ENCODE data around the gene CPNE9. TPM values are rescaled to one million over a fixed set of nuclear protein-coding genes. Genes with fewer than 3 reads are reported as not detected.

Gene CPNE9
- total RNA-seq, 1 donor, result not detected

- H3K4me3 ChIP-seq (ENCODE audit: low read depth, low read length), result no peak overlapping the region
- TF ChIP-seq CTCF (IDR thresholded peaks at IDR 0.05; ENCODE audit: insufficient read depth, low read length), result no peak
- peak; percentile 83 for DNase-seq (ENCODE audit: low read depth)
Measured at GRCh38 chr3:9778143-9779074, 74.8 kb downstream of the CPNE9 start.

- no peak for DNase-seq (ENCODE audit: low read depth)
- no peak for TF ChIP-seq CTCF (IDR thresholded peaks at IDR 0.05; ENCODE audit: insufficient read depth, low read length)
- H3K4me3 ChIP-seq (ENCODE audit: low read depth, low read length), result no peak overlapping the region
Measured at GRCh38 chr3:9779075-9779593, 75.5 kb downstream of the CPNE9 start.

Other genes with a start within 250 kb of the CPNE9 start
- not detected in 2 replicates for gene LHFPL4, start 150.0 kb upstream of the CPNE9 start, total RNA-seq (ENCODE audit: low replicate concordance)
- gene MTMR14, start 54.3 kb upstream of the CPNE9 start, total RNA-seq (ENCODE audit: low replicate concordance), result 25.8 and 26.1 TPM in 2 replicates
- gene BRPF1, start 27.9 kb downstream of the CPNE9 start, total RNA-seq (ENCODE audit: low replicate concordance), result 7.8 and 13.9 TPM in 2 replicates
- gene OGG1, start 46.1 kb downstream of the CPNE9 start, total RNA-seq (ENCODE audit: low replicate concordance), result 32.1 and 55.0 TPM in 2 replicates
- 24.5 and 41.5 TPM in 2 replicates for gene CAMK1, start 66.1 kb downstream of the CPNE9 start, total RNA-seq (ENCODE audit: low replicate concordance)
- gene TADA3, start 88.6 kb downstream of the CPNE9 start, total RNA-seq (ENCODE audit: low replicate concordance), result 73.8 and 74.2 TPM in 2 replicates
- gene ARPC4, start 89.2 kb downstream of the CPNE9 start, total RNA-seq (ENCODE audit: low replicate concordance), result 78.4 and 198 TPM in 2 replicates
- gene TTLL3, start 106.4 kb downstream of the CPNE9 start, total RNA-seq (ENCODE audit: low replicate concordance), result 34.3 and 40.8 TPM in 2 replicates
- 21.3 and 25.8 TPM in 2 replicates for gene RPUSD3, start 140.2 kb downstream of the CPNE9 start, total RNA-seq (ENCODE audit: low replicate concordance)
- gene CIDEC, start 176.4 kb downstream of the CPNE9 start, total RNA-seq (ENCODE audit: low replicate concordance), result not detected in 2 replicates
- 9.8 and 25.8 TPM in 2 replicates for gene JAGN1, start 186.8 kb downstream of the CPNE9 start, total RNA-seq (ENCODE audit: low replicate concordance)
- gene IL17RE, start 199.0 kb downstream of the CPNE9 start, total RNA-seq (ENCODE audit: low replicate concordance), result 1.5 and 3.1 TPM in 2 replicates
- gene IL17RC, start 213.3 kb downstream of the CPNE9 start, total RNA-seq (ENCODE audit: low replicate concordance), result 47.9 and 52.2 TPM in 2 replicates
- 7.2 and 13.2 TPM in 2 replicates for gene CRELD1, start 230.0 kb downstream of the CPNE9 start, total RNA-seq (ENCODE audit: low replicate concordance)
- gene PRRT3, start 248.6 kb downstream of the CPNE9 start, total RNA-seq (ENCODE audit: low replicate concordance), result 4.2 and 5.5 TPM in 2 replicates

Data from fibroblast of the aortic adventitia (primary cell).